Measurements from ENCODE around the gene CEP68.
A peak's percentile ranks its signal among the peaks of the same experiment; 100 is the strongest.

The CEP68 gene

GRCh38 chr2:65055422-65056214, 598 bp upstream of the CEP68 start:
- no peak for DNase-seq (ENCODE audit: low read depth in 2 of 2)

- DNase-seq (ENCODE audit: low read depth in 2 of 2) = no peak
Observed at GRCh38 chr2:65057054-65057375, 799 bp downstream of the CEP68 start.

- DNase-seq (ENCODE audit: low read depth in 2 of 2) = peak; percentile 23 to 55
Observed at GRCh38 chr2:65057391-65058052, 1.3 kb downstream of the CEP68 start.

GRCh38 chr2:65059071-65059470, 2.9 kb downstream of the CEP68 start:
- DNase-seq (ENCODE audit: low read depth in 2 of 2) = no peak

GRCh38 chr2:65061146-65061909, 5.1 kb downstream of the CEP68 start:
- DNase-seq (ENCODE audit: low read depth in 2 of 2) = no peak

- DNase-seq (ENCODE audit: low read depth in 2 of 2) = no peak
Observed at GRCh38 chr2:65061910-65062339, 5.7 kb downstream of the CEP68 start.

GRCh38 chr2:65062843-65063825, 6.9 kb downstream of the CEP68 start:
- no peak for DNase-seq (ENCODE audit: low read depth in 2 of 2)

- DNase-seq (ENCODE audit: low read depth in 2 of 2) = peak in 1 of 2 donors; percentile 14
Observed at GRCh38 chr2:65064728-65065552, 8.7 kb downstream of the CEP68 start.

GRCh38 chr2:65067806-65068553, 11.8 kb downstream of the CEP68 start:
- no peak for DNase-seq (ENCODE audit: low read depth in 2 of 2)

GRCh38 chr2:65069439-65069824, 13.2 kb downstream of the CEP68 start:
- DNase-seq (ENCODE audit: low read depth in 2 of 2) = no peak

- no peak for DNase-seq (ENCODE audit: low read depth in 2 of 2)
Observed at GRCh38 chr2:65070172-65070830, 14.1 kb downstream of the CEP68 start.

- DNase-seq (ENCODE audit: low read depth in 2 of 2) = no peak
Observed at GRCh38 chr2:65070856-65071255, 14.6 kb downstream of the CEP68 start.

GRCh38 chr2:65071499-65072180, 15.4 kb downstream of the CEP68 start:
- no peak for DNase-seq (ENCODE audit: low read depth in 2 of 2)

GRCh38 chr2:65072181-65072970, 16.2 kb downstream of the CEP68 start:
- DNase-seq (ENCODE audit: low read depth in 2 of 2) = no peak

GRCh38 chr2:65073879-65074565, 17.8 kb downstream of the CEP68 start:
- DNase-seq (ENCODE audit: low read depth in 2 of 2) = no peak

- DNase-seq (ENCODE audit: low read depth in 2 of 2) = no peak
Observed at GRCh38 chr2:65075176-65075575, 19.0 kb downstream of the CEP68 start.

GRCh38 chr2:65075605-65076344, 19.6 kb downstream of the CEP68 start:
- no peak for DNase-seq (ENCODE audit: low read depth in 2 of 2)

Data from stimulated activated CD8-positive, alpha-beta memory T cell treated with anti-CD3 and anti-CD28 coated beads, Interleukin-7, amount 100 ng/mL, for 4 hours (primary cell).